Keratinocyte (primary cell): Measurements from ENCODE around the gene INPP5E. TPM values are rescaled to one million over a fixed set of nuclear protein-coding genes. Genes with fewer than 3 reads are reported as not detected.

ENCODE experiments used
- DNase-seq: peaks from one replicate; pipeline ENCODE4 v3.0.0-alpha.2; 2011; ENCODE audit warnings: low read depth, missing footprints, low spot score
- FAIRE-seq: peaks from 2 replicates; lab custom pipeline; 2011; peaks lifted over from hg19 to GRCh38; lab: Jason Lieb, UNC
- H2AFZ ChIP-seq: 2 replicates; pipeline ENCODE4 v1.6.0; 2012; ENCODE audit warnings: low read length, control low read depth, inconsistent platforms; ENCODE audit not compliant: control insufficient read depth
- H3K27ac ChIP-seq: 2 replicates; pipeline ENCODE4 v1.5.1; 2011; ENCODE audit warnings: low read length; ENCODE audit not compliant: control insufficient read depth, insufficient read depth
- H3K27me3 ChIP-seq: 3 replicates; pipeline ENCODE4 v1.6.0; 2011; ENCODE audit warnings: low read length; ENCODE audit not compliant: control insufficient read depth, insufficient read depth; ENCODE audit errors: extremely low read depth
- H3K36me3 ChIP-seq, 2 experiments: 2 replicates in 1 of 2; 3 replicates in 1 of 2; pipeline ENCODE4 v1.5.1; 2011; ENCODE audit warnings: low read length in 2 of 2, mild to moderate bottlenecking in 1 of 2; ENCODE audit not compliant: control insufficient read depth in 2 of 2, insufficient read depth in 2 of 2; ENCODE audit errors: extremely low read depth in 1 of 2
- H3K4me1 ChIP-seq: 3 replicates; pipeline ENCODE4 v1.5.1; 2011; ENCODE audit warnings: low read length; ENCODE audit not compliant: control insufficient read depth, insufficient read depth; ENCODE audit errors: extremely low read depth
- H3K4me2 ChIP-seq: 3 replicates; pipeline ENCODE4 v1.6.0; 2011; ENCODE audit warnings: low read depth, low read length; ENCODE audit not compliant: control insufficient read depth, insufficient read depth; ENCODE audit errors: extremely low read depth
- H3K4me3 ChIP-seq, 3 experiments: fragments of 200-600 bp in 1 of 3; sonication (generic) in 1 of 3; 2 replicates in 2 of 3; 3 replicates in 1 of 3; pipeline ENCODE4 v1.5.1; 2011 to 2016; ENCODE audit warnings: low read length in 3 of 3, mild to moderate bottlenecking in 3 of 3, control low read depth in 2 of 3, inconsistent platforms in 1 of 3, low read depth in 1 of 3, mixed read lengths in 1 of 3, mixed run types in 1 of 3, moderate library complexity in 1 of 3; ENCODE audit not compliant: control insufficient read depth in 2 of 3, insufficient read depth in 2 of 3; ENCODE audit errors: extremely low read depth in 1 of 3
- H3K79me2 ChIP-seq: 2 replicates; pipeline ENCODE4 v1.6.0; 2012; ENCODE audit warnings: low read length; ENCODE audit not compliant: control insufficient read depth, insufficient read depth
- H3K9ac ChIP-seq: 3 replicates; pipeline ENCODE4 v1.6.0; 2011; ENCODE audit warnings: low read length; ENCODE audit not compliant: control insufficient read depth, insufficient read depth; ENCODE audit errors: extremely low read depth
- H3K9me1 ChIP-seq: 3 replicates; pipeline ENCODE4 v1.6.0; 2011; ENCODE audit warnings: low read length; ENCODE audit not compliant: control insufficient read depth, insufficient read depth; ENCODE audit errors: extremely low read depth
- H3K9me3 ChIP-seq: 2 replicates; pipeline ENCODE4 v1.5.1; 2012; ENCODE audit warnings: low read depth, low read length; ENCODE audit not compliant: control insufficient read depth
- H4K20me1 ChIP-seq: 3 replicates; pipeline ENCODE4 v1.6.0; 2011; ENCODE audit warnings: low read length; ENCODE audit not compliant: control insufficient read depth, insufficient read depth; ENCODE audit errors: extremely low read depth
- EZH2 ChIP-seq: IDR thresholded peaks from one replicate; pipeline ENCODE4 v1.6.1; 2012; ENCODE audit warnings: inconsistent platforms, mild to moderate bottlenecking, low read length, moderate library complexity
- dilution Hi-C: fragments of 300-500 bp; cut with MboI; formaldehyde crosslinking; loops from one replicate; pipeline ENCODE4 v1.7.0; 2020; ENCODE audit warnings: low sequenced_read_pairs; ENCODE audit not compliant: extremely low pct_ligation_motif_present
- polyA plus RNA-seq, 5 experiments: library from polyadenylated mRNA; depleted of rRNA in 3 of 5; stranded (reverse) in 3 of 5; stranded (forward) in 1 of 5; unstranded in 1 of 5; fragments of >200 nt; gene quantifications; 1 replicate in 1 of 5; 2 replicates in 3 of 5; 3 replicates in 1 of 5; pipeline versions ENCODE4 v1.2.1 to v1.2.3, GENCODE V29; 2011 to 2012; ENCODE audit warnings: missing spikeins in 2 of 5, low read depth in 1 of 5, low replicate concordance in 1 of 5
- TF ChIP-seq, protein P1 (sequence below), 3 experiments: IDR thresholded peaks in 1 of 3; conservative IDR thresholded peaks in 1 of 3; optimal IDR thresholded peaks in 1 of 3; 2 replicates in 2 of 3; 3 replicates in 1 of 3; pipeline versions ENCODE3 to v1.5.1; 2011; ENCODE audit warnings: low read length in 3 of 3, mild to moderate bottlenecking in 3 of 3, moderate library complexity in 2 of 3, control low read depth in 1 of 3, inconsistent platforms in 1 of 3; ENCODE audit not compliant: insufficient read depth in 2 of 3; ENCODE audit errors: extremely low read depth in 1 of 3

Gene INPP5E
- polyA plus RNA-seq, 1 donor (not counting 4 experiments of a cell fraction or from before 2014, with no cell fraction given): 4.4 TPM

DNA sequence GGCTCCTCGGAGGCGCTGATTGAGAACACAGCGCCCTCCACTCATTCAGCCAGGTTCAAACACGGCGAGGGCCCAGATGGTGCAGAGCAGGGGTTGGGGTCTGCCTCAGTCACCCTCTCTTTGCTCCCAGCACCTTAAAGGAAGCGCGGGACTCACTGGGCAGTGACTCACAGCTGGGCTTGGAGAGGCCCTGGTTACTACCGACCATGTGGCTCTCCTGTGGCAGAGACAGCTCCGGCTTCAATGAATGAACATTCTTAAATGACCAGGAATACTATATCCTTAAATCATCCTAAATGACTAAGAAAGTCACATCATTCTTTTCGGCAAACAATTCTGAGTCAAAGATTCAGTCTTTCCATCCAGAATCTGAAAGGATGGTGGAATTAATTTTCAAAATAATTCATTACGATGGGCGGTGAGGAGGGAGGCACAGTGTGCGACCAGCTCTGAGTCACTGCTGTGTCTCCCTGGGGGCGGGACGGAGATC lies 1.6 kb upstream of the INPP5E start:
- peaks cover 36 to 43% of the 10 kb centered on the region in 2 experiments for H3K36me3 ChIP-seq
- H3K4me1 ChIP-seq: peaks cover 15% of the 10 kb centered on the region
- no peak overlapping the region for H3K4me2 ChIP-seq
- no peaks in the 10 kb centered on the region for H3K9me1 ChIP-seq
- H3K79me2 ChIP-seq: peaks cover 32% of the 10 kb centered on the region
- H3K9me3 ChIP-seq: no peaks in the 10 kb centered on the region
- H2AFZ ChIP-seq: no peak overlapping the region
- dilution Hi-C loops: no loop called here
- H3K27ac ChIP-seq: no peak overlapping the region
- peaks cover 13% of the 10 kb centered on the region for H4K20me1 ChIP-seq
- TF ChIP-seq, protein P1, sequence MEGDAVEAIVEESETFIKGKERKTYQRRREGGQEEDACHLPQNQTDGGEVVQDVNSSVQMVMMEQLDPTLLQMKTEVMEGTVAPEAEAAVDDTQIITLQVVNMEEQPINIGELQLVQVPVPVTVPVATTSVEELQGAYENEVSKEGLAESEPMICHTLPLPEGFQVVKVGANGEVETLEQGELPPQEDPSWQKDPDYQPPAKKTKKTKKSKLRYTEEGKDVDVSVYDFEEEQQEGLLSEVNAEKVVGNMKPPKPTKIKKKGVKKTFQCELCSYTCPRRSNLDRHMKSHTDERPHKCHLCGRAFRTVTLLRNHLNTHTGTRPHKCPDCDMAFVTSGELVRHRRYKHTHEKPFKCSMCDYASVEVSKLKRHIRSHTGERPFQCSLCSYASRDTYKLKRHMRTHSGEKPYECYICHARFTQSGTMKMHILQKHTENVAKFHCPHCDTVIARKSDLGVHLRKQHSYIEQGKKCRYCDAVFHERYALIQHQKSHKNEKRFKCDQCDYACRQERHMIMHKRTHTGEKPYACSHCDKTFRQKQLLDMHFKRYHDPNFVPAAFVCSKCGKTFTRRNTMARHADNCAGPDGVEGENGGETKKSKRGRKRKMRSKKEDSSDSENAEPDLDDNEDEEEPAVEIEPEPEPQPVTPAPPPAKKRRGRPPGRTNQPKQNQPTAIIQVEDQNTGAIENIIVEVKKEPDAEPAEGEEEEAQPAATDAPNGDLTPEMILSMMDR (optimal IDR thresholded peaks at IDR 0.05 in 1 of 3, IDR thresholded peaks at IDR 0.05 in 1 of 3, conservative IDR thresholded peaks at IDR 0.05 in 1 of 3; ENCODE audit: extremely low read depth in 1 of 3, insufficient read depth in 2 of 3, low read length in 3 of 3): no peak
- no peak for TF ChIP-seq EZH2
- no peaks in the 10 kb centered on the region for H3K27me3 ChIP-seq
- no peak overlapping the region for H3K9ac ChIP-seq
- H3K4me3 ChIP-seq: no peak overlapping the region
- FAIRE-seq: no peak
- DNase-seq: no peak

DNA sequence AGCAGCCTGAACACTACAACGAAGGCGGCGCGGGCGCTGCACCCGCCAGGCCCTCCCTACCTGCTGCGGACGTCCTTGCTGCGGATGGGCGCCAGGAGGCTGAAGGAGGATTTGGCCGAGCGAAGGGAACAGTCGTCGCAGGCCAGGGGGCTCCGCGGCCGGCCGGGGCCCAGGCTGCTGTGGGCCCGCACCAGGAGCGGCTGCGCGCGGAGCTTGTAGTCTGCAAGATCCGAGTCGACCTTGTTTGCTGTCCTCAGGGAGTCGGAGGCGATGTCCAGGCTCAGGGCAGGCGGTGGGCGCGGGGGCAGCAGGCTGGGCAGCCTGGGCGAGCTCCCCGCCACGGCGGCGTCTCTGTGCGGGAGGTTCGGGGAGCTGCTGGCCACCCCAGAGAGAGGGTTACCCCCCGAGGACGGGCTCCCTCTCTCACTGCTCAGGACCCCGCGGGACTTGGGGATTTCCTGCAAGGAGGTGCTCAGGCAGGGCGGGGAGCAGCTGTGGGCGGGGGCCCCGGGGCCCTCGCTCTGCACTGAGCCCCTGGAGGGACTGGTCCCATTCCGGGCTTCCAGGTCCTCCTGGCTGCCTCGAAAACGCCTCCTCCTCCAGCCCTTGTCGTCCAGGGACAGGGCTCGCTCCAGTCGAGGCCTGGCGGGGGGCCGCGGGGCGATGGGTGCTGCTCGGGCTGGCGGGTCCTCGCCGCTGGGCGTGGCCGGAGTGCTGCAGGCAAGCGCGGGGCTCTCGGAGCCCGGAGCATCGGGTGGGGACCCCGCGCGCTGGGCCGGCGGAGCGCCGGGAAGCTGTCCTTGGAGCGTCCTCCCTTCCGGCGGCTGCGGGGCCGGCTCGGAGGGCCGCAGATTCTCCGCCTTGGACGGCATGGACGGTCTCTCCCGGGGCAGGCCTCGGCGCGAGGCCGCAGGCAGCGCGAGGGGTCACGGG lies 831 bp downstream of the INPP5E start:
- Histone ChIP-seq H3K9me1 (peaks cover 2% of the 10 kb centered on the region), H3K27ac (peak overlapping the region; percentile 56), H3K4me1 (peaks cover 15% of the 10 kb centered on the region), H3K4me3 (peak overlapping the region; percentile 76 to 90 (median 77)), H3K36me3 (peaks cover 26 to 31% of the 10 kb centered on the region in 2 experiments), H3K9ac (peak overlapping the region; percentile 80), H3K4me2 (peak overlapping the region; percentile 74), H2AFZ (peak overlapping the region; percentile 40), H4K20me1 (peaks cover 13% of the 10 kb centered on the region), H3K9me3 (no peaks in the 10 kb centered on the region), H3K79me2 (peaks cover 55% of the 10 kb centered on the region), H3K27me3 (no peaks in the 10 kb centered on the region)
- TF ChIP-seq, protein P1 (optimal IDR thresholded peaks at IDR 0.05 in 1 of 3, IDR thresholded peaks at IDR 0.05 in 1 of 3, conservative IDR thresholded peaks at IDR 0.05 in 1 of 3; ENCODE audit: extremely low read depth in 1 of 3, insufficient read depth in 2 of 3, low read length in 3 of 3): no peak
- TF ChIP-seq EZH2: no peak
- no peak for FAIRE-seq
- DNase-seq: no peak
- dilution Hi-C loops: no loop called here
